HG02798 (cell line): ENCODE measurements around the gene LZTS2.
"Not testable (repeated sequence)": the region's sequence is repeated elsewhere in the genome, so short reads cannot be mapped to it uniquely, and the experiment has no call there.

Experiments
- ATAC-seq: cut with Tn5 transposase; IDR thresholded peaks from one replicate; pipeline ENCODE4 v1.9.1; 2021; ENCODE audit warnings: mild to moderate bottlenecking; ENCODE audit not compliant: unreplicated experiment, poor library complexity

LZTS2 gene

DNA sequence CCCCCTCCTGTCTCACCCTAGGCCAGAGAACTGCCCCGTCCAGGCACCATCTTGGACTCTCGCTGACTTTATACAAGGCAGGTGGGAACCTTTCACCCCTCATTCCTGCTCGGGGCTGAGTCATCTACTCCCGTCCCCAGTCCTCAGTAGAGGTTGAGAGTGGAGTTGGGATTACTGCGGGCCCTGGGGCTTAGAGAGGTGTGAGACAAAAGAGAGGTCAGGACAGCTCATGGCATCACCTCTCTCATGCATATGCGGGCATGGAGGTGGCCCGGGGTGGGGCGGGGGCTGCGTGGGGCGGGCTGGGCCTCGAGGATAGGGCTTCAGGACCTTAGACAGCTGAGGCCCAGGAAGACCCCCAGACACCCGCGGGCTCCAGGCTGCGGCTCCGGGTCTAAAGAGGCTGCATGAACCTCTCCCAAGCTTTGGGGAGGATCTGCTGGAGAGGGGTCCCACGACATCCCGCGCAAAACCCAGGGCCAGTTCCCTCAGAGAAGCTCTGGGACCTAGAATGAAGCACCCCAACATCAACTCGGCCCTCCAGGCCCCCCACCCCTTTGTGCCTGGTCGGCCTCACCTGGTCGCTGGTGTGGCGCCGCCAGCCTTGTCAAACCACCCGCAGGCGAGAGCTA lies 31.0 kb downstream of the LZTS2 start:
- no peak for ATAC-seq

DNA sequence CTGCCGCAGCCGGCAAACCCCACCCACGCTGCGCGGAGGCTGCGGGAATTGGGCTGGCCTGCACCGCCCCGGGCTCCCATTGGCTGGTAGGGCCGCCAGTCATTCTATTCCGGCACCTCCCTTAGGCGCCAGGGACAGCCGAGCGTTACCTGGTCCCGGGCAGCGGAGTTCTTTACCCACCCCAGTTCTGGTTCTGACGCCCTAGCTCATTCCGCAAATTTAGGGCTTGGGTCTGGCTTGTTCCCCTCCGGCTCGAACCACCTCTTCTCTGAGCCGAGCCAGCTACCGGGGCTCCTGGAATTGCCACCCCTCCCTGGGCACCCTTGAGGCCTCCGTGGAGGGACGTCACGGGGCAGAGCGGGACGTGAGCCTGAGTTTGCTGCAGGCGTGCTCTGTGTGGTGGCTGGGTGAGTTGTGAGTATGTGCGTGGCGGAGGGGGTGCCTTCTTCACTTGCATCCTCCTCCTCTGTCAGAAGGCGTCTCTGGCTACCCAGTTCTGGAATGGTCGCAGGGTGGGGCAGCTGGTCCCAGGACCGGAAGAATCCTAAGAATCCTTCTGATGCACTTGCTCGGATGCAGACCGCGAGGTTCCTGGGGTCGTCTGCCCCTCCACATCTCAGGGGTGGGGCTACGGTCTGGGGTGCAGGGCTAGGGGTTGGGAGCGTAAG lies 31.7 kb downstream of the LZTS2 start, which contains the start of the genes PDZD7 and SFXN3:
Gene PDZD7, minus strand, starts transcription at position 2 of the 668 bp plus-strand sequence. CDS start 910 bp downstream, outside the sequence.
Gene SFXN3, plus strand, starts transcription at position 107 of the 668 bp plus-strand sequence. CDS start 3,461 bp downstream, outside the sequence.
- ATAC-seq = peak; percentile 94

DNA sequence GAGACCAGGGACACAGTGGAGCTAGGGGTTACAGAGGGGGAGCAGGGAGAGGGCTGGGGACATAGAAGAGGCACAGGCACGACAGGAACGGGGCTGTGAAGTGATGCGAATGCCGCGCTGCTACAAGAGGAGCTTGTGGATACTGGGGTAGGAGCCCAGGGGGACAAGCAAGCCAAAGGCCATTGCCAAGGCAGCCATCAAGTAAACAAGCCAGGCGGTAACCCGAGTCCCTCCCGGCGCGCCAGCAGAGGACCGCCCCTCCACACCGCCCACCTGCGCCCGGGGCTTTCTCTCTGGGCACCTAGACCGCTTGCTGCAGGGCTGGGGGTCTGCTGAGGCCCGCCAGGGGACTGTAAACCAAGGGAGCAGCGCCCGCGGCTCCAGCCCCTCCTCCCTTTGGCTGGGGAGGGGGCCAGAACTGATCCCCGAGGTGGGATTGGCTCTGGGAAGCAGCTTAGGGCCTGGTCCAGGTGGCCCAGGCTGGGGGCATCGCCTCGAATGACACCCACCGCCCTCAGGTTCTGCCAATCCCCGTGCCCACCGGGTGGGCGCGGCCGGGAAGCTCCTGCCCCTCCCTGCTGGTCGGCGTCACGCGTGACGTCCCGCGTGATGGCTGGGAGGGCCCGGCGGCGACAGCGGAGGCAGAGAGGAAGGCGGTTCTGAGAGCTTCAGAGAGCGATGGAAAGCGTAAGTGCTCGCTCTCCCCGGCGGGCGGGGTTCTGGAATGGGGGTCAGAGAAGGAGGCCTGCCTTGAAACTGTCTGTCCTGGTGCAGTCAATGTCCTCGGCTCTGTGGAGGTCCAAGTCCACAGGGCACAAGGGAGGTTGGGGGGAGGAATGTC lies 32.4 kb downstream of the LZTS2 start:
- peak; percentile 47 for ATAC-seq

DNA sequence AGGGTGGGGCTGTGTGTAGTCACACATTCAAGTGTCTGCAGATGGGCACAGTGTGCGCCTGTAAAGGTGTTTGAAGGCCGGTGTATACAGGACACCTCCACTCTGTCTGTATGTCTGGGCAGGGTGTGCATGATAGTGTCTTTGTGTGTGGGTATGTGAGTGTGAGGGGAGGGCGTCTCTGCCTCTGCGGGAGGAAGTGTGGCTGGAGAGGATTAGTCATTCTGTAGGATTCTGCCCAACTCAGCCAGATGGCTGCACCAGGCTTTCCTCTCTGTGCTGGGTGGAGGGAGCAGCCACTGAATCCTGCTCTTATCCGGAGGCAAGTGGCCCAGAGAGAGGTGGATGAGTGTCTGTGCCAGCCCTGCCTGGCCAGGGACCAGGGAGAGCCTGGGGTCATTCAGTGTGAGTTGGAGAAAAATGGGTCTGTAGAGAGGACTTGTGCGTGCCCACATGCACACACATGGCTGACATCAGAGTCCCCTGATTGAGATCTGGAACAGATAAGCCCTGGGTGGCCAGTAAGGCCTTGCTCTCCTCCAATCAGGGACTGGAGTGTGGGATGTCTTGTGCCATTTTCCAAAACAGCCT lies 33.1 kb downstream of the LZTS2 start:
- ATAC-seq = no peak

GRCh38 chr10:101033276-101033675 lies 33.7 kb downstream of the LZTS2 start:
- no peak for ATAC-seq

DNA sequence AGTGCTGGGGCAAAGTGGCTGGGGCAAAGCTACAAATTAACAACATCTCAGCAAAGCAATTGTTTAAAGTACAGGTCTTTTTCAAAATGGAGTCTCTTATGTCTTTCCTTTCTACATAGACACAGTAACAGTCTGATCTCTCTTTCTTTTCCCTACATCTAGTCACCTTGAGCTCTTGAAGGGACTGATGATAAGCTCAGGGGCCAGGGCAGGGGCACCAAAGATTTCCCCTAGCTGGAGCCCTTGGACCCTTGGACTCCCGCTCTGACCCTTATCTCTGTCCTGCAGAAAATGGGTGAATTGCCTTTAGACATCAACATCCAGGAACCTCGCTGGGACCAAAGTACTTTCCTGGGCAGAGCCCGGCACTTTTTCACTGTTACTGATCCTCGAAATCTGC lies 34.8 kb downstream of the LZTS2 start:
- ATAC-seq = not testable (repeated sequence)

DNA sequence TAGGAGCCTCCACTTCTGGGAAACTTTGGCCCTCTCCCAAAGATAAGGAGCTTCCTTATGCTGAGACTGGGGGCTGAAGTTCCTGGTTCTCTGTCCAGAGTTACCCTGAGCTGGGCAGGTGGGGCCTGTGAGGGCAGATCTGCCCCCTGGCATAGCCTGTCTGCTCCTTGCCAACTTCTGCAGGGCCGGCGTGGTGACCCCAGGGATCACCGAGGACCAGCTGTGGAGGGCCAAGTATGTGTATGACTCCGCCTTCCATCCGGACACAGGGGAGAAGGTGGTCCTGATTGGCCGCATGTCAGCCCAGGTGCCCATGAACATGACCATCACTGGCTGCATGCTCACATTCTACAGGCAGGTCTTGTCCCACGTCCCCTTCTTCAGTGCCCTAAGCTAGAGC lies 35.7 kb downstream of the LZTS2 start:
- no peak for ATAC-seq

DNA sequence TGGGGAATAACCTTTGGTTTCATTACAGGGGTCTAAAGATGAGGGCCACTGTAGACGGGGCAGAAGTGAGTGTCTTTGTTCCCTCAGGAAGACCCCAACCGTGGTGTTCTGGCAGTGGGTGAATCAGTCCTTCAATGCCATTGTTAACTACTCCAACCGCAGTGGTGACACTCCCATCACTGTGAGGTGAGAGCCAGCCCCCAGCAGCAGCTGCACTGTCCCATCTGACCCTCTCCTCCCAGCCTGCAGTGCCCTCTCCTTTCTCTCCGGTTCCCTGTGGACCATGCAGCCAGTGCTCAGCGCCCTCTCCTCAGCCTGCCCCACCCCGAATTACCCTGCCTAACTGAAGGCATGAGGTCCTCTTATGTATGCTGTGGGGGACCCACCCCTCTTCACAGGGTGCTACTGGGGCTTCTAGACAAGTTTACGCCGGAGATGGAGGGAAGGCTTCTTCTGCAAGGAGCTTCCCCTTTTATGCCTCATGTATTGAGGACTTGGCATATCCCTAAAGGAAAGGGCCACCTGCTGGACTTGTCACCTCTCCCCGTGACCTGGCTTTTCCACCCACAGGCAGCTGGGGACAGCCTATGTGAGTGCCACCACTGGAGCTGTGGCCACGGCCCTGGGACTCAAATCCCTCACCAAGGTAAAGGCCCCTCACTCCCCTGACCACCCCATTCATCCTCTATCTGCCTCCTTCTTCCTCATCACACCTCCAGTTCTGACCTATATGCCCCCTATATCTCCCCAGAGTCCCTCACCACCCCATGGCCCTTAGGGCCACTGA lies 36.5 kb downstream of the LZTS2 start:
- no peak for ATAC-seq

DNA sequence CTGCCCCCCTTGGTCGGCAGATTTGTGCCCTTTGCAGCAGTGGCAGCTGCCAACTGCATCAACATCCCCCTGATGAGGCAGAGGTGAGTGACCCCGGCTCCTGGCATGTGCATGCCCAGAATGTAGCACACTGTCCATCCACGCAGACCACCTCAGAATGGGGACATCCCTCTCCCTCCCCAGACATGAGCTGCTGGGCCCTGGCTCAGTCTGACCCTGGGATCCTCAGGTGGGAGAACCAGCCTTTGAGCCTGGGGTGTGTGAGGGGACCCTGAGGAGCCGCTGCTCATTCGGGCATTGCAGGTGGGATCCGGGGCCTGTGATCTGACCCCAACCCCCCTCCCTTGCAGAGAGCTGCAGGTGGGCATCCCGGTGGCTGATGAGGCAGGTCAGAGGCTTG lies 37.1 kb downstream of the LZTS2 start:
- ATAC-seq = no peak

DNA sequence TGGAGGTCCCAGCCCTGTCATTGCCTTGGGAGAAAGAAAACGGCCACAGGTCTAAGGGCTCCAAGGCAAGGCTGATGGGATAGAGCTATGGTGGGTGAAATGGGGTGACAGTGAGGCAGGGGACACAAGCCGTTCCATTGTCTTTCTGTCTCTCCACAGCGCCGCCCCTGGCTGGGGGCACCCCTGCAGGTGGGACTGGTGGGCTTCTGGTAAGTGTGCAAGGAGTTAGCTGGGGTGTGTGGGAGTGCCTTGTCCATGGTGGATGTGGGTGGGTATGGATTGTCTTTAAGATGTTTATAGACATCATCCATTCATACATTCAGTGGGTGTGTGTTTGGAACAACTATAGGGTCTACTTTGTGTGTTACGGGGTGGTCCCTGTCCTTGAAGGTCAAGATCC lies 38.9 kb downstream of the LZTS2 start:
- ATAC-seq = no peak

GRCh38 chr10:101040061-101040460 lies 40.5 kb downstream of the LZTS2 start:
- ATAC-seq = no peak

DNA sequence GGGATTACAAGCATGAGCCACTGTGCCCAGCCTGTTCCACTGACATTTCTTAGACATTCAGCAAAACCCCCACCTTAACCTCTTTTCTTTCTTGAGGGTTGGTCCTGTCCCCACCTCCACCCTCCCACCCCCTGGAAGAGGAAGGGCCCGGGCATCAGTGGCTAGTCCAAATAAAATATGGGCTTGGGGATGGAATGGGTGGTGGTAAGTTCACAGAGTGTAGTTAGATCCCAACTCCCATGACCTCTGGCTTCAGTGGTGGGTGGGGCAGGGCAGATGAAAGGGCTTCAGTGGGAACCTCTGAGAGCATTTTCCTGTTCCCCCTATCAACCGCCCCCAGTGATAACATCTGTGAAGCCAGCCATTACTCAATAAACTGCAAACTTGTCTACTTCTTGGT lies 41.2 kb downstream of the LZTS2 start:
- no peak for ATAC-seq

DNA sequence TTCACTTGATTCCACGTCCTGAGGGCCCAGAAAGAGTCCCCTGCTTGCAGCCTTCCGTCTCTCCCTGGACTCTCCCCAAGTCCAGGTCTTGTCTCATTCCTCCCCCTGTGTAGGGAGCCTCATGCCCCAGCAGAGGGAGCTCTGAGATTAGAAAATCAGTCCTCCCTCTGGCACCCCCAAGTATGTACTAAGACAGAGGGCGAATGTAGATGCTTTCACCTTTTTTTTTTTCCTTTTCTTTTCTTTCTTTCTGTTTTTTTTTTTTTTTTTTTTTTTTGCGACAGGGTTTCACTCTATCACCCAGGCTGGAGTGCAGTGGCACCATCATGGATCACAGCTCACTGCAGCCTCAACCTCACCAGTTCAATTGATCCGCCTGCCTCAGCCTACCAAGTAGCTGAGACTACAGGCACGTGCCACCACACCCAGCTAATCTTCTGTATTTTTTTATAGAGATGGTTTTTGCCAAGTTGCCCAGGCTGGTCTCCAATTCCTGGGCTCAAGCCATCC lies 41.7 kb downstream of the LZTS2 start:
- peak; percentile 60 for ATAC-seq

- ATAC-seq = no peak
These were observed 42.5 kb downstream of the LZTS2 start for GRCh38 chr10:101042118-101042517.

GRCh38 chr10:101042667-101043362 lies 43.2 kb downstream of the LZTS2 start:
- peak; percentile 97 for ATAC-seq

- no peak for ATAC-seq
These were observed 43.7 kb downstream of the LZTS2 start for GRCh38 chr10:101043363-101043707.

DNA sequence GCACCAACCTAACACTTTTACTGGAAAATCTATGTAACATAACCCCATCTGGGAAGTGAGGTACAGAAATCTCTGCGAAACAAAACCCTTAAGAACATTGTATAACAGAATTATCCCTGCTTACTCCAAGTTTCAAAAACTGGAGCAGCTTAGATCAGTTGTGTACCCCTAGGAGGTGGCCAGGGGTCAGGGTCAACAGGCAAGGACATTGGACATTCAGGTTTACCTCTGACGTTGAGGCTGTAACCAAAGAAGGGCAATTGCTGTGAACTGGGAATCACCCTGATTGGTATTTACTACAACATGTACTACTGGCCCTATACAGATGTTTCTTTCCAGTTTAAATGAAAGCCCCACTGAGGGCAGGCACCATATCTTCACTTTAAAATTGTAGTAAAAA lies 44.5 kb downstream of the LZTS2 start:
- no peak for ATAC-seq

DNA sequence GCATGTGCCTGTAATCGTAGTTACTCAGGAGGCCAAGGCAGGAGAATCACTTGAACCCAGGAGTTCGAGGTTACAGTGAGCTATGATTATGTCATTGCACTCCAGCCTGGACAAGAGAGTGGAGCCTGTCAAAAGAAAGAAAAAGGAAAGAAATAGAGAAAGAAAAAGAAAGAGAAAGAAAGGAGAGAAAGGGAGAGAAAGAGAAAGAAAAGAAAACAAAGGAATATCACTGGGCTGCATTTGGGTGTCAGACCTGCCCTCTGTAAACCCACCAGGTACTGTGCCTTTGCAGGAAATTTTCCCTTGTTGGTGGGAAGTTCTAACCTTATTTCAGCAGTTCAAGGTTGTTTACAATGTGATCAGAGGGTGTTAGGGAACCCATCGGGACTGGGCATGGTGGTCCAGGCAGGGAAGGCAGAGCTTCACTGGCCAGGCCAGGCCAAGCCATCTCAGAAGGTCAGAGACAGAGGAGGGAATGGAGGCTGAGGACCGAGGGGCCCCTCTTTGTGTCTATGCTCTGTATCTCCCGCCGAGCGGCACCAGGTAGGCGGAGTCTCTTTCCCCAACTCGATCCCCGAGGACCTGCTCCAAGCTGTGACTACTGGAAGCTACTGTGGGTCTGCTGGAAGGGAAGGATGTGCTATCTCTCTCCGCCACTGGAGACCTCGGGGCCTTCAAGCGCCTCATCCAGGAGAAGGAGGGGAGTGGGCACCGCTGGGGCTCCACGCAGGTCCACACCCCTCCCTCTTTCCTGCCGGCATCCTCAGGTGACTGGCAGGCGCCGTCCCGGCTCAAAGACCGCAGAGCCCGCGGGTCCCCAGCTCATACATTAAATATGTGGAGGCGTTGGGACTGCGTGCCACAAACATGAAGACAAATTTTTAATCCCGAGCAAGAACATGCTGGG lies 47.0 kb downstream of the LZTS2 start:
- no peak for ATAC-seq
